NCI-H446 (cell line): ENCODE data around the gene IFT43.

Experiments used
- DNase-seq, 2 experiments: peaks; one replicate each; lab custom pipeline; 2025; lab: John Stamatoyannopoulos, UW

Gene IFT43

DNA sequence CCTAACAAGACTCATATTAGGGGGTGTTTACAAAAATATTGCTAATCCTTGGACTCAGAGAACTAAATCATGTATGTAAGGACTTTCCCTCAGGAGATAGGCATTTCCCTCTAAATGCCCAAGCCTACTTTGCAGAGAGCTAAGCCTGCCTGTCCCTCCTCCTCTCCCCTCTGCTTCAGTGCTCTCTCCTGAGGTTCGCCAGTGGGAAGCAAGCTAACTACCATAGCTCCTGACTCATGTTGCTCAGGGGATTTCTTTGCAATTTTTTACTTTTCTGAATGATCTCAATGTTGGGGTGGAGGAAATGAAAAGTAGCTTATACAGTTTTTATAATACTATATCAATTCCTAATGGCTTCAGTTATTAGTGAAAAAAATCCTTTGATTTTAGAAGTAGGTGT lies 29.6 kb downstream of the IFT43 start:
- no peak for DNase-seq

- no peak for DNase-seq
Measured at GRCh38 chr14:76015668-76016067, 30.1 kb downstream of the IFT43 start.

- no peak for DNase-seq
Measured at GRCh38 chr14:76019676-76020075, 34.1 kb downstream of the IFT43 start.

- DNase-seq, result no peak
Measured at GRCh38 chr14:76022991-76023390, 37.4 kb downstream of the IFT43 start.

- no peak for DNase-seq
Measured at GRCh38 chr14:76023757-76024156, 38.2 kb downstream of the IFT43 start.

GRCh38 chr14:76024211-76024907 lies 38.8 kb downstream of the IFT43 start:
- no peak for DNase-seq

GRCh38 chr14:76034566-76034965 lies 49.0 kb downstream of the IFT43 start:
- no peak for DNase-seq

DNA sequence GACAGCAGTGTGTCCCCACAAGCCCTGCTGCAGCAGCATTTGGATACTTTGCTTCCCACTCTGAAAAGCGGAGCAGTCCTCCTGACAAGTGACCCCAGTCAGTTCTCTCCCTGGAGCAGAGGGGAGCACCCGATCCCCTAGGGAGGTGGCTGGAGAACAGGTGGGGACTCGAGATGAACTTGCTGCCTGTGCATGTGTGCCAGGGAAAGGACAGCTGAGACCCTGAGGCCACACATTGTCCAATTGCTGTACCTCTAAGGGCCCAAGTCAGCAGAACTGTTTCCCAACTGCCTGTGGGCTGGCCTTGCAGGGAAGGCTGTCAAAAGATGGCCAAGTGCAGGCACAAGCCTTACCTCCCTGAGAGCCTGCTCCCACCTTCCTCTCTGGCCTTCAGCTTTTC lies 55.1 kb downstream of the IFT43 start:
- DNase-seq, result no peak

DNA sequence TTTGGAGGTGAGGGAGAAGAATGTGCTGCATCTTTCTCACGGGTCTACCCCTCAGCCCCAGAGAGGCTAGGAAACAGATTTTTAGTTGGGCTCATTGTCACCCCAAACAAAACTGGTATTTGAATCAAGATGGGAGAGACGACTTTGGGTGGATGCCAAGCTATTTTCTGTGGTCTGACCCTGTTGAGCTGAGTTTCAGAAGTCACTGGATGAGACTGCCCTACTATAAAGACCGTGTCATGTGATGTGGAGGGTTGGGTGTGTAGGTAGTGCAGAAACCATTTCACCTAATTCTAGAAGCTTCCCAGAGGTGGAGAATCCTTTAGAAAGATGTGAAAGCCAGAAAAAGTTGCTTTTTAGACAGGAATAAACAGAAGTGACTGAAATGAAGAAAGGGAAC lies 60.2 kb downstream of the IFT43 start:
- DNase-seq, result no peak

- DNase-seq, result no peak
Measured at GRCh38 chr14:76050250-76050649, 64.7 kb downstream of the IFT43 start.

DNA sequence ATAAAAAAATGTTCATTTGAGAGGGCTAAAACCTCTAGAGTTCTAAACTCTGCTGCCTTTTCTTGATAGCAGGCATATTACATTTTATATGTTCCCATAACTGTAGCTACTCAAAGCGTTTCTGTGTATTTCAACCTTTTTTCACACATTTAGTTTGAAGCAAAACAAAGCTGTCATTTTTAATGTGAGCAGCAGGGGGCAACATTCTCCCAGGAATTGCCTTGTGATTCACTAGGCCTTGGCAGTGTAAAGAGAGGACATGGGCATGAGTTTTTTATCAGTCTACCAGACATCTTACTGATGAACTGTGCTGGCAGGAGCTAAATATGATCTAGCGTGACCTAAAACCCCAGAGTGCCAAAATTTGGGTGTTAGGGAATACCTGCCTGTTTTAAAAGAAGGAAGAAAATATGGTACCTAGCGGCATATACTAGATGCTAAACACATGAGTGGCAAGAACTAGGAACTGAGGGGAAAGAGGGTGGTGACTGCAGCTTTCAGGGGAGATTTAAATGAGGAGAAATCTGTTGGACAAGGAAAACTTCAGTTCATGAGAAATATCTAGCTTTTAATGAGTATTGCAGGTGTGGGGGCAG lies 65.3 kb downstream of the IFT43 start:
- DNase-seq, result peak; percentile 50 to 77

GRCh38 chr14:76051717-76052465 lies 66.3 kb downstream of the IFT43 start:
- DNase-seq, result no peak

- DNase-seq, result no peak
Measured at GRCh38 chr14:76053572-76054355, 68.2 kb downstream of the IFT43 start.

GRCh38 chr14:76055330-76055729 lies 69.8 kb downstream of the IFT43 start:
- no peak for DNase-seq

GRCh38 chr14:76056128-76056527 lies 70.6 kb downstream of the IFT43 start:
- no peak for DNase-seq

DNA sequence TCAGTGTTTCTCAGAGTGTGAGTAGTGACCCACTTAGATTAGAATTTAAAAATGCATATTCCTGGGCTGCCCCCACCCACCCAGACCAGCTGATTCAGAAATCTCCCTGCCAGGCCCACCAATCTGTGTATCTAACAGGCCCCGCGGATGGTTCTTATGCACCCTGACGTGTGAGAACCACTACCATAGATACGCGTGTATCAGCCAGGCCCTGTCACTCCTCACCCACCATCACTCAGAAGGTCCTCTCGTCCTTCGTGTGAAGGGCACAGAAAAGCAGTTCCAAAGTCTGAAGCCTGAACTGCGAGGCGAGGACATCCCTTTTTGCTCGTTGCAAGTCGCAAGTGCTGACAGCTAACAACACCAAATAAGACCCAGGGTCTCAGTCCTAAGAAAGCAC lies 72.4 kb downstream of the IFT43 start:
- DNase-seq, result no peak

GRCh38 chr14:76063327-76063726 lies 77.8 kb downstream of the IFT43 start:
- DNase-seq, result no peak

- no peak for DNase-seq
Measured at GRCh38 chr14:76065519-76065918, 80.0 kb downstream of the IFT43 start.

DNA sequence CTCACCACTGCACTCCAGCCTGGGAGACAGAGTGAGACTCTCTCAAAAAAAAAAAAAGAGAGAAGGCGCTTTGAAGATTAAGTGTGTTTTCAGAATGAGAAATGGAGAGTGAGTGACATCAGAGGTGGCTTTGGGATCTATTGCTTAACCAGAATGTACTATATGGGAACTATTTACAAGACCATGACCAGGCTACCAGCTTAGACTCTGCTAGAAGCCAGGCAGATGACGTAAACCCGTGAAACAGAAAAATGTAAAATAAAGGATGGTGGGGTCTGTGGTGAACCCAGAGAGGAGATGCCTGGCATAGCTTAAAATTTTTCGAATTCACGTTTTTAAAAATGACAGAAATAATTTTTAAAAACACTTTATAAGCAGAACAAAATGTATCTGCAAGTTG lies 82.0 kb downstream of the IFT43 start:
- no peak for DNase-seq

- DNase-seq, result no peak
Measured at GRCh38 chr14:76073717-76074116, 88.2 kb downstream of the IFT43 start.

DNA sequence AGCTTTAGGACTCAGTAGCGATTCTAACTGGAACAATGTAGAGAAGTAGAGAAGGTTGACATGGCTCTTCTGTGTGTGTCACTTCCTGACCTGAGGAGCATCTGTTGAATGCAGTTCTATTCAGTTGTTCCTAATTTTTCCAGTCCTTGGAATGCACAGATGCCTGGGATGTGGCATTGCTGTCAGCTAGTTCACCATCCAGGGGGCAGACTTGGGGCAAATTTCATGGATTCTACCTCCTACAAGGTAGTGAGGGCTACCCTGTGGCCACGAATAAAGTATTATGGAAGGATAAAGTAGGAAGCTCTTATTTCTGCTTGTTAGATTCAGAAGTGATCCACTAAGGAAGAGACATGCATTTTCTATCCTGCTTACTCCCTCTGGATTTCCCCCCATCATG lies 91.8 kb downstream of the IFT43 start:
- DNase-seq, result no peak

DNA sequence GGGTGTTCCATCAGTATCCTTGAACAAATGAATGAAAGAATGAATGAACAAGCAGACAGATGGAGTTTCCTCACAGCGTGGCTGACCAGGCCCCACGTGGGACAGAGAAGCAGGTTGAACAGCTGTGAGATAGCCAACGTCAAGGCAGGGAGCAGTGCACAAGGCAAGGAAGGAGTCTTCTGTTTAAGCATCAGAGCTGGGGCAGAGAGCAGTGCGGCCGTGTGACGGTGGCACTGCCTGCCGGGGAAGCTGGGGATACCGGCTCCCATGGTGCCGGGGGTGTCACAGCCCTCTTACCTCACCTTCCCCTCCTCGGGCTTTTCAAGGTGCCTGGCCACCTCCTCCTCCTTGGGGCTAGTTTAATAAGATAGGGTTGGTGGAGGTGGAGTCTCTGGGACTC lies 92.9 kb downstream of the IFT43 start:
- DNase-seq, result no peak

- no peak for DNase-seq
Measured at GRCh38 chr14:76080025-76080424, 94.5 kb downstream of the IFT43 start.
